Stimulated activated CD8-positive, alpha-beta memory T cell treated with anti-CD3 and anti-CD28 coated beads, Interleukin-12 subunit alpha, Interleukin-12 subunit beta, amount 100 ng/mL, for 4 hours (primary cell): ENCODE measurements around the gene CDK2.
A peak's percentile ranks its signal among the peaks of the same experiment; 100 is the strongest.
"Not testable (repeated sequence)": the region's sequence is repeated elsewhere in the genome, so short reads cannot be mapped to it uniquely, and the experiment has no call there.

Source experiments
- DNase-seq: peaks from one replicate; pipeline ENCODE4 v3.0.0-alpha.2; 2020; ENCODE audit warnings: low read depth

CDK2 gene

DNA sequence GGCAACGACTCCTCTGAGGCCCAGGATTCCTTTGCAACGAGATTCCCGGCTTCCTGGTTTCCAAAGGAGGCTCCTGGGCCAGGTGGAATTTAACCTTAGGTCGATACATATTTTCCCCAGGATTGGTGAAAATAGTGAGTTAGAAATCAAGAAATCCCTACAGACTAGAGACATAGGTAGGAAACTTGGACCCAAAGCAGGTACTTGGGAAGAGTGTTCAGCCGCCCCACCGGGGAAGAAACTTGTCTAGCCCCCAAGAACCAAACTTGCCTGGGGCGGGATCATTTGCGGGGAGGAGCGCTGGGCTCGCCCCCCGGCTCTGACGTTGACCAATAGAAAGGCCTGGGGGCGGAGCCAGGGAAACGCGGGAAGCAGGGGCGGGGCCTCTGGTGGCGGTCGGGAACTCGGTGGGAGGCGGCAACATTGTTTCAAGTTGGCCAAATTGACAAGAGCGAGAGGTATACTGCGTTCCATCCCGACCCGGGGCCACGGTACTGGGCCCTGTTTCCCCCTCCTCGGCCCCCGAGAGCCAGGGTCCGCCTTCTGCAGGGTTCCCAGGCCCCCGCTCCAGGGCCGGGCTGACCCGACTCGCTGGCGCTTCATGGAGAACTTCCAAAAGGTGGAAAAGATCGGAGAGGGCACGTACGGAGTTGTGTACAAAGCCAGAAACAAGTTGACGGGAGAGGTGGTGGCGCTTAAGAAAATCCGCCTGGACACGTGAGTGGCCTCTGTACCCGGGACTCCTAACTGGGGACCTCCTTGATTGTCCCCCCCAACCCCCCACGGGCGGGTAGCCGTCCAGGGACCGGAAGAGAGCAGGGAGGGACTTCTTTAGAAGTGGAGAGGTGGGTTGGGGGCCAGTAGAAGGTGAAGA lies at the start of gene CDK2:
Gene CDK2 (plus strand): TSS at position 423 of the 874 bp plus-strand sequence. CDS start 179 bp downstream, at position 602.
- peak; percentile 84 for DNase-seq

DNA sequence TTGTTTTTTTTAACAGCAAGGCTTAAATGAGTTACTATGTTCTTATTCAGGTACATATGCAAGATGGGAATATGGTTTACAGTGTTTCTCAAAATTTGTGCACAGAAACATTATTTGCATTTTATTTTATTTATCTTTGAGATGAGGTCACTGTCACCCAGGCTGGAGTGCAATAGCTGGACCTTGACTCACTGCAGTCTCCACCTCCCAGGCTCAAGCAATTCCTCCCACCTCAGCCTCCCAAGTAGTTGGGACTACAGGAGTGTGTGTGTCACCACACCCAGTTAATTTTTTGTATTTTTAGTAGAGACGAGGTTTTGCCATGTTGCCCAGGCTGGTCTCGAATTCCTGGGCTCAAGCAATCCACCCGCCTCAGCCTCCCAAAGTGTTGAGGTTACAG lies 47.6 kb upstream of the CDK2 start:
- DNase-seq, result not testable (repeated sequence)

DNA sequence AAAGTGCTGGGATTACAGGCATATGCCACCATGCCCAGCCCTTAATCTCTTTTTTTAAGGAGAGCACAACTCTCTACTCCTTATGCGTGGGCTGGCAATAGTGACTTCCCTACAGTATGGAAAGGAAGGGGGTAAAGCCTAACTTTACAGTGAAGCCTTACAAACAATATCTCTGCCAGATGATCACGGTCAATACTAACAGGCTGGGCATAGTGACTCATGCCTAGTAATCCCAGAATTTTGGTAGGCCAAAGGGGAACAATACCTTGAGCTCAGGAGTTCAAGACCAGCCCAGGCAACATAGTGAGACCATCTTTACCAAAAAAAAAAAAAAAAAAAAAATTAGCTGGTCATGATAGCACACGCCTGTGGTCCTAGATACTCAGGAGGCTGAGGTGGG lies 44.5 kb upstream of the CDK2 start:
- no peak for DNase-seq

DNA sequence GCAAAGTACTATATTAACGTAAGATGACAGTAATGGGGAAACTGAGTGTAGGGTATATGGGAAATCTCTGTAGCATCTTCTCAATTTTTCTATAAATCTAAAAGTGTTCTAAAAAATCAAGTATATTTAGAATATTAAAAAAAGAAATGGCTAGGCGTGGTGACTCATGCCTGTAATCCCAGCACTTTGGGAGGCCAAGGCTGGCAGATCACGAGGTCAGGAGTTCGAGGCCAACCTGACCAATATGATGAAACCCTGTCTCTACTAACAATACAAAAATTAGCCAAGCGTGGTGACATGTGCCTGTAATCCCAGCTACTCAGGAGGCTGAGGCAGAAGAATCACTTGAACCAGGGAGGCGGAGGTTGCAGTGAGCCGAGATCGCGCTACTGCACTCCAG lies 43.0 kb upstream of the CDK2 start:
- DNase-seq, result not testable (repeated sequence)

DNA sequence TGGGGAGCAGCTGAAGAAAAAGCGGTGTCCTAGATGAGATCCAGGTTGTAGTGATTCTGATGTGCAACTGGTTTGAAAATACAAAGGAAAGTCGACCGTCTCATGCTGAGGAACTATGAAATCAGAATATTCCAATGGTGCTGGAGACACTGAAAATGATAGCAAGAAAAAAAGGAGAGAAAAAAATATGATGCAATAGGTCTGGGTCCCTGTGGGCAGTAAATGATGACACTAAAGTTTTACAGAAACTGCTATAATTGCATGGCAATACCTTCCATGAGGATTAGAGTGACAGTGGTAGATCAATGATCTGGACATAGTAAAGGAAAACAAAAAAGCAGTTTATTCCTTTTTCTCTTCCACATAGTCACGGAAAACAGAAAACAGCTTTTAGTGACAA lies 41.3 kb upstream of the CDK2 start:
- DNase-seq, result no peak

DNA sequence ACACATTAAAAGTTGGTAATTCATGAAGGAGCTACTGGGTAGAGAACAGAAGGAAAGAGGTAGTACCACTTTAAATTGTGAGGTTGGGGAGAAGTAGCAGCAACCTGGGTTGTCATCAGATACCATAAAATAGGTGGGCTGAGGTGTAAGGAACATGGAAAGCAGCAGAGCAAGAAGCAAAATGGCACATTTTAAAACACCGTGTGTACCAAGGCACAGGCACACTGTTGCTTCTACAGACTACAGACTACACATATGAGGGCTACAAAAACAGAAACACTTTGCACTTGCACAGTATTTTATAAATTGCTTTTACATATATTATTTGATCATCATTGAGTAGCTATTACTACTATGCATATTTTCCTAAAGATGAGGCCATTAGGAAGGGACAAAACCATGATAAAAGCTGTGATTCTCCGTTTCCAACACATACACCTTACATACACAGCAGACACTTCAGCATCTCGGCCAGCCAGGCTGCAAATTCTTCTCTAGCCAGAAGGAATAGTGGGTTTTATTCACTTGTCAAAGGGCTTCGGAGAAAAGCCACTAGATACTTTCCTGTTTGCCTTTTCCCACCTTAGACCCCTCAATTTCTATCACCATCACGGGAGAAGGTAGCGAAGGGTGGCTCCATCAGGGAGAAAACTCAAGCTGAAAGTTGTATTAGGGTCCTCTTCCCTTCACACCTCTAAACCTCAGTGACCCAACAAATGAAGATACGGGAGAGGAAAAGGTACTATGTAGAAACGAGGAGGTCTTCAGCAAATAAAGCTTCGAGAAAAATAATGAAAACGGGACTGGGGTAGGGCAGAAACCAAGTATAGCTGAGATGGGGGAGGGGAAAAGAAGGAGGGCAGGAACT lies 40.5 kb upstream of the CDK2 start:
- DNase-seq, result no peak

DNA sequence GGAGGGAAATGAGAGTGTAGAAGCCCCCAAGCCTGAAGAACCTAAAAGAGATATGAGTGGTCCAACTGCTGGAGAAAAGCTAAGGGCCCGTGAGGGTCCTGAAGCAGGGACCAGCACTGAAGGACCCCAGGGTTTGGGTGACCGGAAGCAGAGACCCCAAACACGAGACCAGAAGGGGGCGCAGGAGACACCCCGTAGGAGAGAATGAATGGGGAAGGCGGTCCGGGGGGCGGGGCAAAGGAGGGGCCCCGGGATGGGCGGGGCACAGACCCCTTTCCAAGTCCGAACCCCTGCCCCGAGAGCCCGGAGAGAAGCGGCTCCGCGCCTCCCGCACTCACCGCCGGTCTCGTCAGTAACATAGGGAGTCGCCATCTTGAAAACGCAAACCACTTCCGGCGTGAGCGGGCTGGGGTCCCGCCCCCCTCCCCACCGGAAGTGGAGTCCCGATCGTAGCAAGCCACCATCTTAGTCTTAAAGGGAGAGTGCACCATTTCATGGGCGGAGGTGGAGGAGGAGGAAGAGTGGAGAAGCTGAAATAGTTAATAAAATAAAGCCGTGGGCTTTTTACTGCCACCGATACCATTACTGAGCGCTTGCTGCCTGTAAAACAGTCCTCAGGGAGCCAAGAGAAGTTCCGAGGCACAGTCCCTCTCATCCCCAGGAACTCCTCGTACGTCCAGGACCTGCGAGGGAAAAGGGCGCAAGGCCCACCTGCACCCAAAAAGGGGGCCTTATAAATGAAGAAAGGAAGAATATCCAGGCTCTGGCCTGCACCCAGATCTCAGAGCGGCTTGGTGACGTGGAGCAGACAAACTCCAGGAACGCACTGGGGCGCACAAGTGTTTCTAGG lies 39.7 kb upstream of the CDK2 start:
- peak; percentile 85 for DNase-seq

DNA sequence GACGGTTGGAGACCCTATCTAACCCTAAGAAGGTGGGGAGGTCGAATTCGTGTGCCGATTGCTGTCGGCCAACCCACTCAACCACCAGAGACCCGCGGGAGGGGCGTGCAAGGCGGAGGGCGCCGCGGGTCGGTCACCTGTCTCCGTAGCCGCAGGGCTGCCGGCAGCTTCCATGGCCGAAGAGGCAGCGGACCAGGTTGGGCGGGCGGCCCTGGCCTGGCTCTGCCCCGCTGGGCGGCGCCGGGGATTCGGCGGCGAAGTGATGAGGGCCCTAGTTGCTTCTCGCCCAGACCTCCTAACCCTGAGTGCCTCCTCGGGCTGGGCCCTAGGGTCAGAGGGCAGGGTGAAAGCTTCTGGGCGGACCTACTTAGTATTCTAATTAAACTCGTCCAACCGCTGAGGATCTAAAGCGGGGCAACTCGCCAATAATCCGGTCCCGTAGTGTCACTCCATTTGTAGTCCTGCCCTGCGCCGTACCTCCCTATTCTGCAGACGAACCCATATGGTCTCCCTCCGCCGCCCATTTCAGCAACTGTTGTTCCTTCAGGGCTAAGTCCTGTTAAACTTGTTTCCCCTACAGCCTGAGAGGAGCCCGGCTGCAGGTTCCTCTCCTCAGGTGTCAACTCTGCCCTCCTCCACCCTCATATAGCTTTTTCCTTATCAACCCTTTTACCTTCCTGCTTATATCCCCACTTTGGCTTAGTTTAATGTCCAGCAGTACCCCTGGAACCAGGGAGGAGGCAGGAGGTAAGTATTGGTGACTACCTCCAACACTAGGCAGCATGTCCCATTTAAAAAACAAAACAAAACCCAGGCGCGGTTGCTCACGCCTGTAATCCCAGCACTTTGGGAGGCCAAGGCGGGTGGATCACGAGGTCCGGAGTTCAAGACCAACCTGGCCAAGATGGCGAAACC lies 38.8 kb upstream of the CDK2 start, which contains the start of gene PYM1:
Gene PYM1 (minus strand): TSS at position 307 of the 915 bp plus-strand sequence. CDS start 133 bp downstream, at position 174.
- peak; percentile 38 for DNase-seq

DNA sequence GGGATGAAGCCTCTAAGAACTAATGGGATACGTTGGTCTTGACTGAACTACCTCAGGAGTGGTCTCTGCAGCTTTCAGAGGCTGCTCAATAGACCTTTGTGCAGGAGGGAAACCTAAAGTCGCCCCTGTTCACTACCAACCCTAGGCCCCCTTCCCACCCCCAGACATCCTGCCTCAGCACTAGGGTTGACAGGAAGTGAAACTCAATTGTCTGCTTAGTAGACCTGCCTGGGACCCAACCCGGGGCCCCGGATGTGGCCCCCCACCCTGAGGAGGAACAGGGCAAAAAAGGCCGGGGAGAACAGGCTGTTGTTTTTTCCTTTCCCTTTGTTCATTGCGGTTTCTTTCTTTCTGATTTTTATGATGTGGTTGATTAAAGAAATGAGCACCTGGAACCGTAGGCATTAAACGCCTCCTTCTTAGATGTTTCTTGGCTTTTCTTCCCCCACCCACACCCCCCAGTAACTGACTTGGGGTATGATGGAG lies 37.3 kb upstream of the CDK2 start:
- peak; percentile 66 for DNase-seq

DNA sequence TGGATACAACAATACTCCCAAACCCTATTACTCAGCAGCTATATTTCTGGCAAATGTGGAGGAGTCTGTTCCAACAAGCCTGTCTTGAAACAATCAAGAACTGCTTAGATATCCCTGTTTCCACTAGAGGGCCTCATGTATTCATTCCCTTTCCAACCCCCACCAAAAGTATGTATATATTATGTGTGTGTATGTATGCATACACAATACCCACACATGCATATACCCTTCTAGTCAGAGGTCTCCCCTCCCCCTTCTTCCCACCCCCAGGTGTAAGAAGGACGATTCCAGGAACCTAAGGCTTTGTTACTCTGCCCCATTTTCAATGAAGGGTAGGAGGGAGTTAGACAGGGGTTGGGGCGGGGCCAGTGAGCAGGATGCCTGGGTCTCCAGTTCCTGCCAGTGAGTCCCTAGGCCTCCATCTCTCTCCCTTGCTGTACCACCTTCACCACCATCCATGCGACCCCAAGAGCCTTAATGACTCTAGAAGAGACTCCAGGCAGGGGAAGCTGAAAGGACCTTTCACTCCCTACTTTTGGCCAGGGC lies 35.8 kb upstream of the CDK2 start, which contains the start of gene DGKA:
Gene DGKA (plus strand): TSS at position 392 of the 546 bp plus-strand sequence. CDS start 5,342 bp downstream, outside the sequence.
- peak; percentile 31 for DNase-seq

DNA sequence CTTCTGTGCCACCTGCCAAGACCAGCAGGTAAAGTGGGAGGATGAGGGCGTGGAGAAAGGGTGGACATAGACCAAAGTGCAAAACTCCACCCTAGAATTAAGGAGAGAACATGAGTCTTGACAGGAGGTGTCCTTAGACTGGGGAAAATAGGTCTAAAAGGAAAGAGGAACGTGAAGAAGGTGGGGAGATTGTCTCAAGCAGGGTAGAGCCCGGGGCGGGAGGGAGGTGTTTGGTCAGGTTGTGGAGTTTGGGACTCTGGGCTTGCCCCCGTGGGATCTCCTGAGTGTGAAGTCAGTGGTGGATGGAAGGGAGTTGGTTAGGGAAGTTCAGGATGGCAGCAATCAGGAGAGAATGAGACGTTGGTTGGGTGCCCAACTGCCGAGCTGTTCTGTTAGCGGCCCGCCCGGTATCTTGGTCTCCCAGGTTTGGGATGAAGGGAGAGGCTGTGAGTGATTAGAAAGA lies 35.3 kb upstream of the CDK2 start:
- no peak for DNase-seq

DNA sequence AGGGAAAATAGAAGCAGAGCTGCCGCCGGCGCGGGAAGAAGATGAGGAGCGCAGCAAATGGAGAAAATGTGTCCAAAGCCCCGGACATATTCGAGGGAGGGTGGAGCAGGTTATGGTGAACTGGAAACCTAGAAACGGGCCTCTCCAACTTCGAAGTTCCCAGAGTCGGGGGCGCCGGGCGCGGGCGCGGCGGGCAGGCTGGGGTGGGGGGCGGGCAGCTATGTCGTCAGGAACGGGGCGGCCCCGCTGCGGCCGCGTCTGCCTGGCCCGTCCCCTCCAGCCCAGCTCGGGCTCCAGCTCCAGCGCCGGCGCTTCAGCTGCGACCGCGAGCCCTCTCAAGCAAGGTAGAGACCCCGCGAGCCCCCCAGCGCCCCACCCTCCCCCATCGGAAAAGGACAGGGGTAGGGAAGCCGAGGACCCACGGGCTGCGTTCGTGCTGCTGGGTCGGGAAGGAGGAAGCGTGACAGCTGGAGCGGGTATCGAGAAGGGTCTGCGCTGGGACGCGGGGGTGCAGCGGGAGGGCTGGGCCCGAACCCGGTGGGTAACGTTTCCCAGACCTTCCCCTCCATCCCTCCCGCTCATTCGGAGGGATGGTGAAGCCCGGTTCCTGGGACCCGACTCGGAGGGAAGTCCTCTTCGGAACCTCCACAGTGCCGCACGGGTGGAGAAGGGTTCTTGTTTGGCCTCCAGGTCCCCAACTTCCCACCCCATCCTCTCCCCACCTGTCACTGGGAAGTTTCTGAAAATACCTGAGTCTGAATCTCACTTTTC lies 34.7 kb upstream of the CDK2 start:
- DNase-seq, result no peak

DNA sequence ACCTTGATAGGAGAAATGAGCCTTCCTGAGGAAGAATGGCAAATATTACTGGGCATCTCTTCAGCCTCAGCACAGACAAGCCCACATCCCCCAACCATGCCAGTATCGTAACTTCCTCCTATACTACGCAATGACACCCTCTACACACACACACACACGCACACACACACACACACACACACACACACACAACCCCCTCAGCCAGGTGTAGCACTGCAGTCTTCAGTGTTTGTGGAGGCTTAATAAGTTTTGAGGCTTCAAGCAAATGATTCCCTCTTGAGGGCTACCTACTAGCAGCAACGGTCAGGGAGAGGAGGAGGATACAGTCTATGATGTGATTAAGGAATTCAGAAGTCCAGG lies 34.1 kb upstream of the CDK2 start:
- no peak for DNase-seq

DNA sequence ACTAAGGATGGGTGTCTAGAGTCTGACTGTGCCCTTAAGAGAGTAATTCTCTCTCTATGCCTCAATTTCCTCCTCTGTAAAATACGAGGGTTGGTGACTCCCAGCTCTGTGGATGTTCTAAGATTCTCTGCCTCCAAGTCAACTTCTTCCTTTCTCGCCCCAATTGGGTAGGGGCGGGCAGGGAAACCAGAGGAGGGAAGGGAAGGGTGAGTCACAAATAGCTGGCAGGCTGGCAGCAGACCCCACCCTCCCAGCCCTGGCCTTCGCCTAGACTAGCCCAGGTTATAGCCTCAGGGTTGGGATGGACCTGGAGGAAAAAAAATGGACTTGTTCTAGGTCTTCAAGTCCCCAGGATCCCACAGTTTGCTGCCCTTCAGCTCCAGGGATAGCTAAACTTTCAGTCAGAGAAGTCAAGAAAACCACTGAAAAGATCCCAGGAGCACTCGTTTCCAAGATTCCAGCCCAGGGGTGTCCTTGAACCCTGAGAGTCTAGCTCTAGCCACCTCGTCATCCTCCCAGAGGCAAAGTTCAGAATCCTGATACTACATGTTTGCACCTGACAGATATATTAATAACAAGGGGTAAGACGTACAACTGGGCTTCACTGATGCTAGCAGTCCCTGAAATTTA lies 33.3 kb upstream of the CDK2 start:
- no peak for DNase-seq

DNA sequence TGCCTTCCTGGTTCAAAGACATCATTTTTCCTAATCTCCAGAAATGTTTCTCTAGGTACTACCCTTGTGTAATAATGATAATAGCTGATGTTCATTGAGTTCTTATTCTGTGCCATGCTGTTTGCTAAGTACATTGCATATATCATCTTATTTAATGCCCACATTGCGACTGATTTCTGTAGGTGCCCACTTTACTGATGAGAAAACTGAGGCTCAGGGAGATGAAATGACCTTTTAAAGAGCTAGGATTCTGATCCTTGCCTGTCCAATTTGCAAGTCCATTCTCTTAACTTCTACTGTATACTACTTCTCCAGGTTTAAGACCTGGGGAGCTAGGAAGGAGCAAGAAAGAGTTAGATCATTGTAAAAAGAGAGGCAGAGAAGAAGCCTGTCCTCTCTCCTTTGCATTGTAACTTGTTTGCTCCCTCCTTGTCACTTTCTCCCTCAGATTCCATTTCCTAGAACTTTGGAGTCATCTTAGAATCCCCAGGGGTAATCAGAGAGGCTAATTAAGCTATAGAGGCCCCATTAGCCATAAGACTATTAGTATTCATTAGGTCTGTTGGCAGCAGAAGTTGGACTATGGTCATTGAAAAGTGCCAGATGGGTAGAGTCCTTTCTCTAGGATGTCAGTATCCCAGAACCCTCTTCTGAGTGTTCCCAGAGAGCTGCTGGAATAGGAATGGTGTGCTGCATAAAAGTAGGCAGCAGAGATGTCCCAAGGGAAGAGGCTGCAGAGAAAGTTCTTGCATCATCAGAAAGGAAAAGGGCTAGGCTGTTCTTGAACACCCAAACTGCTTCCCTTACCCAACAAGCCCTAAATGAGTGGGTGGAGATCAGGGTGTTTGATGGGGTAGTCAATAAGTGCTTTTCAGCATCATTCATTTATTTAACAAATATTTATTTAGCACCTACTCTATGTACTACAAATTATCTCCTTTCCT lies 32.6 kb upstream of the CDK2 start:
- DNase-seq, result no peak

DNA sequence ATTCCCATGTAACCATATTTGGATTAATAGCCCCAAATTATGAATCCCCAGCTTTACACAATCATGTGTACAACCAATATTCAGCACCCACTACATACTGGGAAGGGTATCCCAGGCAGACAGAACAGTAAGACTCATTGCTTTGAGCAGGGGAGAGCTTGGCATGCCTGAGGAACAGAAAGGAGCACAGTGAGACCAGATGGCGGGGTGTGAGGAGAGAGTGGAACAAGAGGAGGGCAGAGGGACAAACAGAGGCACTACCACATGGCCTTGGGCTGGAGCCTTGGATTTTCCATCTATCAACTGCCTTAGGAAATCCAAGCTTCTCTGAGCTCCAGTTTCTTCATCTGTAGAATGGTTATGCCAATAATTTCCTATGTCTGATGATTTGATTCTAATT lies 31.9 kb upstream of the CDK2 start:
- no peak for DNase-seq

DNA sequence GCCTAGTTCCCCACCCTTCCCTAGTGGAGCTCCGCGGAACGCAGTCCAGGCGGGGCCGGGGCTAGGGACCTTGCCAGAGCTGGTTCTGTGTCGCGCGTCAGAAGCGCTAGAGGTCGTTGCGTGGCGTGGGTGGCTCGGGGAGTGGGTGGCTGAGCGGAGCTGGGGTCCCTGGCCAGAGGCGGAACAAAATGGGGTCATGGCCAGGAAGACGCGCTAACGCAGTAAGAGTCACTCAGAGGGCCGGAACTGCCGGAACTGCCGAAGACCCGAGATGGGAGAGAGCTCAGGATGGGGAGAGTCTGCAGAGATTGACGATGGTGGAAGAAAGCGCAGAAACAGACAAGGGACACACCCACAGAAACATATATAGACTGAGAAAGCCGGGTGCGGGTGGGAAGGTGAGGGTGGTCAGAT lies 30.9 kb upstream of the CDK2 start:
- no peak for DNase-seq

DNA sequence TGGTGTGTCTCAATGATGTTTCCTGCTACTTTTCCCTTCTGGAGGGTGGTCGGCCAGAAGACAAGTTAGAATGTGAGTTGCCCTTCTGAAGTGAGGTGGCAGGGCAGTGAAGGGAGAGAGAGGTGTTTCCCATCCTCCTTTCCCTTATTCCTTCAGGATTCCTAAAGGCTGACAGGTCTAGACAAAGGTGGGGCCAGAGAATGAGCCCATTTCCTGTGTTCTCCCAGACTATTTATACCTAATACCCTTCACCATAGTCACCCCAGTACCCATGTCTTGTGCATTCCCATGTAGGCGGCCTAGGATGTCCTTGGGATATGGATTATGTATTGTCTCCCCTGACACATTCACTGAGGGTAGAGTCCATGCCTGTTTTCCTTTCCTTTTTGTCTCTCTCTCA lies 28.6 kb upstream of the CDK2 start:
- DNase-seq, result no peak
